Sigmoid colon (tissue), 4 donors: ENCODE results near the gene SLC39A11.

Experiments
- CTCF ChIP-seq, 4 experiments: fragments of 450-650 bp in 3 of 4; fragments of 200-600 bp in 1 of 4; IDR thresholded peaks; one replicate each; pipeline ENCODE4 v1.5.1; 2016 to 2019; ENCODE audit warnings: antibody characterized with exemption in 4 of 4, mild to moderate bottlenecking in 3 of 4, moderate library complexity in 2 of 4
- EP300 ChIP-seq, 4 donors: sonication (generic); formaldehyde crosslinking; IDR thresholded peaks; one replicate each; pipeline ENCODE4 v1.6.1; 2017; ENCODE audit warnings: antibody characterized with exemption in 4 of 4
- POLR2A ChIP-seq, 2 donors: fragments of 450-650 bp; IDR thresholded peaks; one replicate each; pipeline ENCODE4 v1.6.1; 2016; ENCODE audit warnings: antibody characterized with exemption in 2 of 2, mild to moderate bottlenecking in 2 of 2, moderate library complexity in 2 of 2
- POLR2AphosphoS5 ChIP-seq, 4 donors: sonication (generic); formaldehyde crosslinking; IDR thresholded peaks; one replicate each; pipeline ENCODE4 v1.6.1; 2017; ENCODE audit warnings: antibody characterized with exemption in 4 of 4

GRCh38 chr17:73015722-73016276 is 76.7 kb downstream of the SLC39A11 start:
- TF ChIP-seq CTCF (IDR thresholded peaks at IDR 0.05) (no peak), POLR2A (IDR thresholded peaks at IDR 0.05) (no peak), POLR2AphosphoS5 (IDR thresholded peaks at IDR 0.05) (no peak), EP300 (IDR thresholded peaks at IDR 0.05) (no peak)
